Retinal pigment epithelial cell (primary cell): Measurements from ENCODE around the gene PRLHR.

ENCODE experiments used
- DNase-seq: peaks from one replicate; pipeline ENCODE4 v3.0.0-alpha.2; 2010; ENCODE audit warnings: low read depth
- H3K4me3 ChIP-seq: 2 replicates; pipeline ENCODE4 v1.5.1; 2011; ENCODE audit warnings: mild to moderate bottlenecking, low read length, control low read depth, moderate library complexity
- CTCF ChIP-seq: conservative IDR thresholded peaks from 2 replicates; pipeline ENCODE4 v1.5.1; 2011; ENCODE audit warnings: low read depth, low read length, control low read depth, inconsistent platforms

The PRLHR gene

GRCh38 chr10:118570591-118570990 lies 24.9 kb downstream of the PRLHR start:
- no peak for TF ChIP-seq CTCF
- no peak for DNase-seq
- no peak overlapping the region for H3K4me3 ChIP-seq

GRCh38 chr10:118569882-118570252 lies 25.6 kb downstream of the PRLHR start:
- no peak for DNase-seq
- H3K4me3 ChIP-seq: no peak overlapping the region
- TF ChIP-seq CTCF: no peak

GRCh38 chr10:118569241-118569881 lies 26.1 kb downstream of the PRLHR start:
- no peak for DNase-seq
- TF ChIP-seq CTCF: no peak
- H3K4me3 ChIP-seq: no peak overlapping the region

- no peak overlapping the region for H3K4me3 ChIP-seq
- peak; percentile 3 for DNase-seq
- peak; percentile 72 for TF ChIP-seq CTCF
These were observed 27.1 kb downstream of the PRLHR start for GRCh38 chr10:118568327-118568848.

GRCh38 chr10:118567701-118568248 lies 27.7 kb downstream of the PRLHR start:
- no peak for DNase-seq
- TF ChIP-seq CTCF: no peak
- no peak overlapping the region for H3K4me3 ChIP-seq

- H3K4me3 ChIP-seq: no peak overlapping the region
- TF ChIP-seq CTCF: no peak
- DNase-seq: no peak
These were observed 28.5 kb downstream of the PRLHR start for GRCh38 chr10:118566911-118567310.
